PC-3 (cell line): Measurements from ENCODE around the gene DCTN5. TPM values are rescaled to one million over a fixed set of nuclear protein-coding genes. Genes with fewer than 3 reads are reported as not detected.
A peak's percentile ranks its signal among the peaks of the same experiment; 100 is the strongest.

ENCODE experiments used
- ATAC-seq: fragments of 200-7000 bp; cut with Tn5 transposase; 2 replicates; pipeline ENCODE4 v1.9.1; 2020; ENCODE audit warnings: mild to moderate bottlenecking, moderate library complexity
- BruUV-seq: library from RNA; stranded (reverse); fragments of 400-500 nt; replicated peaks from 2 replicates; lab custom pipeline; 2021; lab: Mats Ljungman, UMichigan
- CTCF ChIA-PET: fragments of 300-600 bp; sonication (Branson Sonifier 250); formaldehyde crosslinking; loops from one replicate; lab custom pipeline; 2022; ENCODE audit warnings: antibody characterized with exemption; lab: Charles Lee
- POLR2A ChIA-PET: fragments of 300-600 bp; sonication (Branson Sonifier 250); formaldehyde crosslinking; loops from one replicate; lab custom pipeline; 2022; ENCODE audit warnings: antibody characterized with exemption; ENCODE audit not compliant: unreplicated experiment; lab: Charles Lee
- DNase-seq: peaks from one replicate; pipeline ENCODE4 v3.0.0-alpha.2; 2015
- H2AFZ ChIP-seq: fragments of 300-600 bp; sonication (generic); 2 replicates; pipeline ENCODE4 v1.6.0; 2016; ENCODE audit warnings: antibody characterized with exemption, low read length
- H3F3A ChIP-seq: fragments of 300-600 bp; sonication (generic); one replicate; pipeline ENCODE4 v1.6.0; 2017; ENCODE audit warnings: antibody characterized with exemption, low read length, control low read depth, mild to moderate bottlenecking; ENCODE audit not compliant: unreplicated experiment
- H3K27ac ChIP-seq: fragments of 300-600 bp; sonication (generic); 2 replicates; pipeline ENCODE4 v1.5.1; 2016; ENCODE audit warnings: mild to moderate bottlenecking, low read length
- H3K27me3 ChIP-seq: fragments of 300-600 bp; sonication (generic); 2 replicates; pipeline ENCODE4 v1.6.1; 2016; ENCODE audit warnings: low read length, mixed read lengths
- H3K36me3 ChIP-seq: fragments of 300-600 bp; sonication (generic); 2 replicates; pipeline ENCODE4 v1.6.1; 2016; ENCODE audit warnings: low read depth, mixed run types, low read length, mixed read lengths
- H3K4me1 ChIP-seq: fragments of 300-600 bp; sonication (generic); 2 replicates; pipeline ENCODE4 v1.5.1; 2016; ENCODE audit warnings: low read length; ENCODE audit not compliant: insufficient read depth
- H3K4me2 ChIP-seq: fragments of 300-600 bp; sonication (generic); 2 replicates; pipeline ENCODE4 v1.6.0; 2016; ENCODE audit warnings: low read length
- H3K4me3 ChIP-seq: fragments of 300-600 bp; sonication (generic); 2 replicates; pipeline ENCODE4 v1.5.1; 2016; ENCODE audit warnings: mild to moderate bottlenecking, low read length, mixed read lengths
- H3K79me2 ChIP-seq: fragments of 300-600 bp; sonication (generic); 2 replicates; pipeline ENCODE4 v1.6.1; 2017; ENCODE audit warnings: low read length, mixed read lengths
- H3K9ac ChIP-seq: fragments of 300-600 bp; sonication (generic); 2 replicates; pipeline ENCODE4 v1.6.0; 2016; ENCODE audit warnings: mild to moderate bottlenecking, low read length
- H3K9me2 ChIP-seq: fragments of 300-600 bp; sonication (generic); replicated peaks from 2 replicates; pipeline ENCODE4 v1.6.1; 2016; ENCODE audit warnings: mixed run types, low read length, mixed read lengths
- H3K9me3 ChIP-seq: fragments of 300-600 bp; sonication (generic); 2 replicates; pipeline ENCODE4 v1.6.1; 2016; ENCODE audit warnings: low read length, mixed read lengths
- H4K20me1 ChIP-seq: fragments of 300-600 bp; sonication (generic); 2 replicates; pipeline ENCODE4 v1.6.1; 2016; ENCODE audit warnings: low read length, mixed read lengths
- EZH2 ChIP-seq: fragments of 300-600 bp; sonication (generic); IDR thresholded peaks from one replicate; pipeline ENCODE4 v1.6.1; 2017; ENCODE audit warnings: antibody characterized with exemption, mild to moderate bottlenecking, low read length; ENCODE audit not compliant: unreplicated experiment
- EZH2phosphoT487 ChIP-seq: fragments of 300-600 bp; sonication (generic); IDR thresholded peaks from 2 replicates; pipeline ENCODE4 v1.6.1; 2018; ENCODE audit warnings: mild to moderate bottlenecking, antibody characterized with exemption, low read length, borderline replicate concordance
- intact Hi-C: fragments of 100-400 bp; cut with micrococcal nuclease; formaldehyde crosslinking; loops from 2 replicates; pipeline ENCODE4 v1.9.0; 2023
- total RNA-seq: library from RNA; depleted of rRNA; stranded (reverse); fragments of >200 nt; gene quantifications from 2 replicates; pipeline ENCODE4 v1.2.3, GENCODE V29; 2014
- TF ChIP-seq, protein P1 (sequence below): fragments of 300-600 bp; sonication (generic); conservative IDR thresholded peaks from 2 replicates; pipeline ENCODE4 v1.5.1; 2017; ENCODE audit warnings: antibody characterized with exemption, low read depth, mild to moderate bottlenecking, low read length

DCTN5 gene
- total RNA-seq, 1 experiment from 2014 or later = 29.1 TPM

DNA sequence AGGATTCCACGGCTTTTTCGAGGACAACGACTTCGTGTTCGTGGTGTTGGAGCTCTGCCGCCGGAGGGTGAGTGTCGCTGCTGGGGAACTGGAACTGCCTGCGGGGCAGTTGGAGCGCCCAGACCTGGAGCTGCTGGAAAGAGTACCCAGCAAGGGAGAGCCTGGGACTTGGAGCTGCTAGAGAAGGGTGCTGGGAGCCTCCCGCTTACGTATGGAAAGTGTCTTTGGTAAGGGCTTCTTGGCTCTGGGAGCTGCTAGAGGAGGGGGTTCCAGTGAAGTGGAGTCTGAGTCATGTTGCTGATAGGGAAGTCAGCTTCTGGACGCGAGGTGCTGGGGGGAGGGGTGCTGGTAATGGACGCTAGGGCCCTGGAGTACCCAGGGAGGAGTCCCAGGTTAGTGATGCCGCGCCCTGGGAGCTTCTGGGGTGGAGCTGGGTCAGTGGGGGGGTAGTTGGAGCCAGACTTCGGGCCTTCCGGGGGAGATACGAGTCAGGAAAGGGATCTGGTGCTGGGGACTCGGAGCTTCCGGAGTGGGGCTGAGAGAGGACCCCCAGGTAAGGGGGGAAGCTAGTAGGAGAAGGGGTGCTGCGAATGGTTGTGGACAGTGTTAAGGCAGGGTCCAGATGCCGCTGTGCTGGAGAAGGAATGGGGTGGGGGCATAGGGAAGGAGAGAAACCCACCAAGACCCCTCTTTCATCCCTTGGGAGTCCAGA is 38.2 kb downstream of the DCTN5 start:
- H3K9ac ChIP-seq = peak overlapping the region; percentile 89
- ATAC-seq (peak; percentile 36), DNase-seq (peak; percentile 37)
- H3K79me2 ChIP-seq = peaks cover 52% of the 10 kb centered on the region
- H3F3A ChIP-seq = no peaks in the 10 kb centered on the region
- H4K20me1 ChIP-seq = peaks cover 11% of the 10 kb centered on the region; the same call in 1 of the 2 replicates
- peaks cover 23% of the 10 kb centered on the region; the same call in 1 of the 2 replicates for H3K36me3 ChIP-seq
- H3K4me3 ChIP-seq = peak overlapping the region; percentile 100
- peak overlapping the region; percentile 91 for H3K4me2 ChIP-seq
- H3K27me3 ChIP-seq = no peaks in the 10 kb centered on the region
- H2AFZ ChIP-seq = peak overlapping the region; percentile 82
- H3K9me3 ChIP-seq = no peaks in the 10 kb centered on the region
- intact Hi-C loops = loop anchor here (5.0 kb wide), 1 partner anchor 358 kb away; no protein-coding TSS in a partner anchor
- H3K27ac ChIP-seq = peak overlapping the region; percentile 57
- H3K9me2 ChIP-seq = no peaks in the 10 kb centered on the region
- TF ChIP-seq, protein P1, sequence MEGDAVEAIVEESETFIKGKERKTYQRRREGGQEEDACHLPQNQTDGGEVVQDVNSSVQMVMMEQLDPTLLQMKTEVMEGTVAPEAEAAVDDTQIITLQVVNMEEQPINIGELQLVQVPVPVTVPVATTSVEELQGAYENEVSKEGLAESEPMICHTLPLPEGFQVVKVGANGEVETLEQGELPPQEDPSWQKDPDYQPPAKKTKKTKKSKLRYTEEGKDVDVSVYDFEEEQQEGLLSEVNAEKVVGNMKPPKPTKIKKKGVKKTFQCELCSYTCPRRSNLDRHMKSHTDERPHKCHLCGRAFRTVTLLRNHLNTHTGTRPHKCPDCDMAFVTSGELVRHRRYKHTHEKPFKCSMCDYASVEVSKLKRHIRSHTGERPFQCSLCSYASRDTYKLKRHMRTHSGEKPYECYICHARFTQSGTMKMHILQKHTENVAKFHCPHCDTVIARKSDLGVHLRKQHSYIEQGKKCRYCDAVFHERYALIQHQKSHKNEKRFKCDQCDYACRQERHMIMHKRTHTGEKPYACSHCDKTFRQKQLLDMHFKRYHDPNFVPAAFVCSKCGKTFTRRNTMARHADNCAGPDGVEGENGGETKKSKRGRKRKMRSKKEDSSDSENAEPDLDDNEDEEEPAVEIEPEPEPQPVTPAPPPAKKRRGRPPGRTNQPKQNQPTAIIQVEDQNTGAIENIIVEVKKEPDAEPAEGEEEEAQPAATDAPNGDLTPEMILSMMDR = no peak
- TF ChIP-seq EZH2 = no peak
- no peak for TF ChIP-seq EZH2phosphoT487
- BruUV-seq = no TSS peak
- H3K4me1 ChIP-seq = peaks cover 23% of the 10 kb centered on the region
- CTCF ChIA-PET = no interaction called here
- POLR2A ChIA-PET = no interaction called here

DNA sequence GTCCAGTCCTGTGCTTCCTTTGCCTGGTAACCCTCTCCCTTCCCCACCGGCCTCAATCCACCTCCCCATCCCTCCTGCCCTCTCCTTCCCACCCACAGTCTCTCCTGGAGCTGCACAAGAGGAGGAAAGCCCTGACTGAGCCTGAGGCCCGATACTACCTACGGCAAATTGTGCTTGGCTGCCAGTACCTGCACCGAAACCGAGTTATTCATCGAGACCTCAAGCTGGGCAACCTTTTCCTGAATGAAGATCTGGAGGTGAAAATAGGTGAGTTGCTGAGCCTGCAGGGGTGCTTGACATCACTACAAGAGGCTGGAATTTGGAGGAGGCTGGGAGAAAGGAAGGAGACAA is 38.7 kb downstream of the DCTN5 start:
- Histone ChIP-seq H3K36me3 (peaks cover 23% of the 10 kb centered on the region; the same call in 1 of the 2 replicates), H3K4me2 (peak overlapping the region; percentile 91), H3K27ac (no peak overlapping the region), H3K9me2 (no peaks in the 10 kb centered on the region), H3K27me3 (no peaks in the 10 kb centered on the region), H3F3A (no peaks in the 10 kb centered on the region), H3K9me3 (no peaks in the 10 kb centered on the region), H4K20me1 (peaks cover 11% of the 10 kb centered on the region; the same call in 1 of the 2 replicates), H3K79me2 (peaks cover 53% of the 10 kb centered on the region), H3K4me3 (peak overlapping the region; percentile 100), H3K9ac (peak overlapping the region; percentile 89), H3K4me1 (peaks cover 23% of the 10 kb centered on the region), H2AFZ (0 out of 2 replicates have a peak overlapping the region, but pooled peaks have one; percentile 82)
- TF ChIP-seq EZH2phosphoT487 (no peak), EZH2 (no peak)
- TF ChIP-seq, protein P1 = no peak
- ChIA-PET POLR2A (no interaction called here), CTCF (no interaction called here)
- BruUV-seq = no TSS peak
- intact Hi-C loops = loop anchor here (5.0 kb wide), 1 partner anchor 357 kb away; no protein-coding TSS in a partner anchor
- DNase-seq = no peak
- no peak for ATAC-seq

DNA sequence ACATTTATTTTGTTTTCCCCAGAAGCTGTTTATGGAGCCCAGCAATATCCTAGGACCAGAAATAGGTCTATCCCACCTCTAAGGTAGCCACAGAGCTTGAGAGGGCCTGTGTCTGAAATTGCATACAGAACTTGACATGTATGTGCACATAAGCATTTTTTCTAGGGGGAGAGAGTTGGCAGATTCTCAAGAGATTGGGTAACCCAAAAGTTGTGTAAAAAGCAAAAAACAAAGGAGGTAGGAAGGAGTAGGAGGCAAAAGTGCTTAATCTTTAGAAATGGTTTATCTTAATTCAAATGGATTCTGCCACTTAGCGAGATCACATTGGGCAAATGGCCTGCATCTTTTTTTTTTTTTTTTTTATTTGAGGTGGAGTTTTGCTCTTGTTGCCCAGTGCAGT is 40.9 kb downstream of the DCTN5 start:
- Histone ChIP-seq H4K20me1 (peaks cover 11% of the 10 kb centered on the region; the same call in 1 of the 2 replicates), H2AFZ (no peak overlapping the region), H3F3A (no peaks in the 10 kb centered on the region), H3K4me2 (0 out of 2 replicates have a peak overlapping the region, but pooled peaks have one; percentile 91), H3K4me3 (no peak overlapping the region), H3K9me2 (no peaks in the 10 kb centered on the region), H3K9me3 (no peaks in the 10 kb centered on the region), H3K4me1 (peaks cover 17% of the 10 kb centered on the region), H3K36me3 (peaks cover 29% of the 10 kb centered on the region), H3K27ac (no peak overlapping the region), H3K79me2 (peaks cover 64% of the 10 kb centered on the region), H3K27me3 (no peaks in the 10 kb centered on the region), H3K9ac (no peak overlapping the region)
- TF ChIP-seq EZH2 = no peak
- intact Hi-C loops = no loop called here
- ATAC-seq (no peak), DNase-seq (no peak)
- POLR2A ChIA-PET = no interaction called here
- BruUV-seq = no TSS peak
- CTCF ChIA-PET = no interaction called here
